HTR-8/SVneo (cell line): ENCODE measurements around the gene SHROOM4.

Source experiments
- DNase-seq: peaks from one replicate; pipeline ENCODE4 v3.0.0; 2011; ENCODE audit warnings: low spot score, mixed read lengths; ENCODE audit not compliant: insufficient read length
- FAIRE-seq: peaks from 2 replicates; lab custom pipeline; 2011; peaks lifted over from hg19 to GRCh38; lab: Jason Lieb, UNC

SHROOM4 gene

DNA sequence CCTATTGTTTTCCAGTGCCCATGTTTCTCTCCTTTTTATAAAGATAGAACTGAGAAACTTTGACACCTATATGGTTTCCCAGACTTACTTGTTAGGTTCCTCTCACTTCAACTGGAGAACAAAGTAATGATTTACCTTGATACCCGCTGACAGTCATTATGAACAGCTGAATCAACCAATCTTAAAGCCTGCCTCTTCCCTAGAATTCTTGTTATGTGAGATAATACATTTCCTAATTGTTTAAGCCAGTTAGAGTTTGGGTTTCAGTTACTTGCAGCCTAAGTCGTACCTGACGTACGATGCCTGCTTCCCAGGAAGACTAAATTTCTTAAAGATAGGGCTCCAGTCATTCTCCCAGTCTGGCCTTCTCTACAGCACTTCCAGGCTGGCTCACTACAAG is 97.3 kb downstream of the SHROOM4 start:
- FAIRE-seq = no peak

DNA sequence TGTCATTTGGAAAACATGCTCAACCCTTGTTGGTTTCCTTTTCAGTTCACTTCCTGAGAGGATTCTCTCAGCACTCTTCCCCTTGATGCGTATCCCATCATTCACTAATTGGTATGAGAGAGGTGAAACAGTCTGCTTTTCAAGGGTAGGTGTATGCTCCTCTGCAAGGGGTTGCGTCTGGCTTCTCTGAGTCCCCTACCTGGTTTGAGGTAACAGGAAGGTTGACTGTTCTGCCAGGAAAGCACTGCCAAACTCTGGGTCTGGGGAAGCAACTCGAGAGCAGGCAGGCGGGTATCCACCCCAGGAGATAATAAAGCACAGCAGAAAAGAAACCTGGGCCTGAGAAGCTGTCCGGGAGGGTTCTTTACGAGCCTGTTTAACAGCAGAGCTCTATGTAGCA is 101.2 kb downstream of the SHROOM4 start:
- DNase-seq = no peak
- FAIRE-seq = no peak

More for the DNA sequence above, 97.3 kb downstream of the SHROOM4 start:
- DNase-seq = no peak

DNA sequence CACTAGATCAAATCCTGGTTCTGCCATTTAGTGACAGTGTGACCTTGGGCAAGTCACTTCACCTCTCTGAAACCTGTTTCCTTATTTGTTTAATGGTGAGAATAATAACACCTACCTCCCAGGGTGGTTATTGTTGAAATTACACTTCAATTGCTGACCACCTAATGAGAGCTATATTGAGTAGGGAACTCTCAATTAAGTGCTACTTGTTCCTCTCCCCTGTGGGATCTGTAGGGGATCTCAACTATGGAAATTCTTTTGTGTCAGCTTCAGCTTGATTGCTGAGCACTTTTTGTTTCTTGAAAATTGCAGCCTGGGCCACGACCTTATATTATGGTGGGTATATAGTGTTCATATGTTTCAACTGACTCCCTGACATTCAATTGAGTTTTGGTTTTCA is 102.1 kb downstream of the SHROOM4 start:
- DNase-seq = no peak
- no peak for FAIRE-seq

DNA sequence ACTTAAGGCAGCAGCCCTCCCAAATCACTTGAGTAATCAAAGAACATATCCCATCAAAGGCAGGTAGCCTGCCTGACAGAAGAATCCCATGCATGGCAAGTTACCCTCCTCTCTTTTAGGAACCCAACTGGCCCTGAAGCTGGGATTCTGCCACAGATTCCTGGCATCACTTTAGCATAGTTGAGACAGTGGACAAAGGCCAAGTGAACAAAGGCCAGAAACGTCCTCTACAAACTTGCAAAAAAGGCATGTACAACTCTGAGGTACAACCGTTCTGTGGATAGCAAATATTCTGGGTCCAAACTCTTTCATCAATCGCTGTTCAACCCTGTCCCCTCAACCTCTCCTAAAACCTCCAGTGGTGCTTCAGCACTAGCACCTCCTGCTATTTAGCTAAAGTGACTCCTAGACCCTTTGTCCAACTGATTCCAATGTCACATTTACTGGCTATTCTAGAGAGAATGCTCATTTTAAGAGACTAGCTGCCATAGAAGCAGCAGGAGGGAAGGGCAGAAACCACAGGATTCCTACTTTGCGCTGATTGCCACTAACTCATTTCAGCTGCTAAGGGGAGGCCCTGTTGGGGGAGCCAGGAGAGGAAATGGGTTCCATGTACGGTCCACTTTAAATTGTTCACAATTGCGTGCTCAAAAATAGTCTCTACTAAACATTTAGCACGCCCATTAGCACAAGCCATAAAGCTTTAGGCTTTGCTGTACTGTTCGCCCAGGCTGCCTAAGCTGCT is 105.9 kb downstream of the SHROOM4 start:
- FAIRE-seq = no peak
- DNase-seq = no peak

DNA sequence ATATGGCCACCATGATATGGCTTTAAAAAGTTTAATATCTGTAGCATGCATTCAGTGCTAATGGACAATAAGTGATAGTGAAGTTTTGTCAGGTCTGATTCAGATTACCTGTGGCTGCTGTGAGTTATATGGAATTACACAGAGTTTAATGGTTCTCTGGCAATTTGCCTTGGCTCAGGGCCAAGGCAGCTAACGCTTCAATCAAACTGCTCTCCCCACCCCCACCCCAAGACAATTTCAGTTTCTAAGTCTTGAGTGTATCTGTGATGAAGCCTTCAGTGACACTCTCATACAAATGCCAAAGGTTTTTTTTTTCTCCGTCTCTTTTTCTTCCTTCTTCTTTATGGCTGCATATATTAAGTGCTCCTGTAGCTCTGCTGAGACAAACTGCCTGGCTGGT is 106.6 kb downstream of the SHROOM4 start:
- no peak for FAIRE-seq

DNA sequence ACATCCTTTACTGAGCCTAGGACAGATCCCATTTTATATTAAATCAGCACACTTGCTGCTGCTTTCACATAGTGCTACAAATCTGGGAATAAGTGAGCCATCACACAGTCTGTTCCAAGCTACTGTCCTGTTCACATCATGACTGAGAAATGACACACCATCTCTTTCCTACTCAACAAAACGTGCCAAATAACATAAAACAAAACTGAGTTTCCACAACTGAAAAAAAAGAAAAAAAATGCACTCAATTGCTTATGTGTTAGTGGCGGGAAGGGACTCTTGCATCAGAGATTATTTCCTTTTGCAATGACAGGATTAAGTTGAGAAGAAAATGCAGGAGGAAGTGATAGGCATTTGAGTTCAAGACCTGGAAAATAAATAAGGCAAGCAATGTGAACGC is 109.0 kb downstream of the SHROOM4 start:
- no peak for FAIRE-seq
- DNase-seq = no peak

More for the DNA sequence above, 106.6 kb downstream of the SHROOM4 start:
- no peak for DNase-seq

DNA sequence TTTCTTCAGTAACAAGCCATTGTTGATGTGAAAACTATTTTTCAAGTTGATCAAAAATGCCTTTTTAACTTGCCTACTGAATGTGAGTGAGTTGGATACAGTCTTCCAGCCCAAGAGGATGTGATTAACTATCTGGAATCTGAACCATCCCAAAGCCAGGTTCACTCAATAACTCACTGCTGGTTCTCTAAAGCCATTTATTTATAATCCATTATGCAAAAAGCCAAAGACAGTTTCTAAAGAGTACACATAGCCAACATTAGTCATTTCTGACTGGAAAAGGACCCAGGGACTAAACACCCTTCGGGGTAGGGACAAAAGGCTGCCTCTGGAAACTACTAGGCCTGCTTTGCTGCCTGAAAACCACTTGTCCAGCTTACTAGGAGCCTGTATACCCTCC is 109.6 kb downstream of the SHROOM4 start:
- FAIRE-seq (no peak), DNase-seq (no peak)

DNA sequence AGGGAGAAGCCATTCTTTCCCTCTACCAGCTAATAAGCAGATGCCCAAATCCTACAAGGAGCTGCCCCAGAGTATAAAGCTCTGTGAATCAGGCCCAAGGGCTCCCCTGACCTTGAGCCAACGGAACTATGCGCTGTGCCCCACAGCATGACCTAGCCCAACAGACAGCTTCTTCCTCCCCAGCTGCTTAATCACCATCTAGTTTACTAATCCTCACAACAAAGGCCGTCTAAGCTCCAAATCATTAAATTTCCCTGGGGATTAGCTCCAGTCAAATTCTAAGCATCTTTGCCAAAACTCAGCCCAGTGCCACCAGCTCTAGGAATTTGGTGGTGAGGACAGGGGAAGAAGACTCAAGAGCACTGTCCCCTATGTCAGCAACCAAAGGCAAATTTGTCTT is 113.1 kb downstream of the SHROOM4 start:
- no peak for FAIRE-seq
- DNase-seq = no peak

DNA sequence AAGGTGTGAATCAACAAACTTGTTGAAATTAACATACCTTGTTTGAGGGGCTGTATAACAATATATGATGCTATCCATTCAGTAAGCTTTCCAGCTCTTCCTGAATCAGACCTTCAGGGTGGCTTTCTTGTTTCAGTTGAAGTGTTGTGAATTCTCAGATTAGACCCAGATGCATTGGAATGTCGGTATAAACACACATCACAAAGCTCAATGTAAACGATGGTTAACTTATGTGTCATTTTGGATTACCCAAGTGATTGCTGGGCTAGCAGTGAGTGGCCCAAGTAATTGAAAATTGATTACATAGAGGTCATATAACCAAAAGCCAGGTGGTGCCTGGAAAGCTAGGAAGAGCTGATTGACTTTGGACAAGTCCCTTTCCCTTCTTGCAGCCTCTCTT is 115.0 kb downstream of the SHROOM4 start:
- FAIRE-seq = no peak
- no peak for DNase-seq

DNA sequence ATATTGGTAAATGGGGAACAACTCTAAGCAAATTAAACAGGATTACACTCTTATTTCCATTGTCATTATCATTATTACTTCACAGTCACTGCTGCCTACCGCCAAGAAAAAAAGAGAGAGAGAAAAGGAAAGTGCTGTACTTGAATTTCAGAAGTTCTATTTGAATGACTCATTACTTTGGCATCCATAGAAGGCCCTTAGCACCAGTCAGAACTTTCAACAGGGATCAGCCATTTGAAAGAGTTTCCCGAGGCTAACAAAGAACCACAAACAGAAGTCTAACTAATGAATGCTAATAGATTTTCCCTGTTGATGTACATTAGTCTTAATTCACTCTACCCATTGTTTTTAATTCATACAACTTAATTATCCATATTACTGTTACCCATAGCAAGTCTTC is 116.3 kb downstream of the SHROOM4 start:
- DNase-seq = peak; percentile 0
- FAIRE-seq = no peak

DNA sequence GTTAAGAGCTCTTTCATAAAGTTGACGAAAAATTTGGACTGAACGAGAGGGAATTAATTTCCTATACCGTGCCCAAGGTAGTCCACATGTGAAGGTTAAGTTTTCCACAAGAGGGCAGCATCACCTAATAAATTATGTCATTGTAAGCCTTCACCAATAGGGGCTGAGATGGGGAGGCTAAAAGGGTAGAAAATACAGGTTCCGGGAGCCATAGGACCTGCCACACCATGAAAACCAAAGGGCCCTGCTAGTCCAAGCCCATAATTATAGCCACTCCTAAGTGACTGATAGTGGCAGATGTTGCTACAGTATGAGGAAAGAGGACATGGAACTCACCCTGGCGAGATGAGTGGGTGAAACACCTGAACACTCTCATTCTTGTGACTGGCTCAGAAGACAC is 122.2 kb downstream of the SHROOM4 start:
- DNase-seq = peak; percentile 1
- FAIRE-seq = no peak

DNA sequence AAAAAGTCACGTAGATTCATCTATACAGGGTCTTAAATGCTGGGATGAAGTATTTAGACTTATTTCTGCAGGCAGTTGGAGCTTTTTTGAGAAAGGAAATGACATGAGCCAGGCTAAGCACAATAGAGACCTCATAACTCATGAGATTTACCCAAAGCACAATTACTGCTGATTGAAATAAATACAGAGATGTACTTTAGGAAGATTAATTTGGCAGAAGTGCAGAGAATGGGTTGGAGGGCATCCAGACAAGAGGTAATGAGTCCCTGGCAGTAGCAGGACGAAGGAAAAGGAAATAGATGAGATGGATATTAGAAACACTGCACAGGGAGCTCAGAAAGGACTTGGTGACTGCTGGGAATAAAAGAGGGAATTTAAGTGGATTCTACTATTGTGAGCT is 129.1 kb downstream of the SHROOM4 start:
- no peak for DNase-seq
- FAIRE-seq = no peak

DNA sequence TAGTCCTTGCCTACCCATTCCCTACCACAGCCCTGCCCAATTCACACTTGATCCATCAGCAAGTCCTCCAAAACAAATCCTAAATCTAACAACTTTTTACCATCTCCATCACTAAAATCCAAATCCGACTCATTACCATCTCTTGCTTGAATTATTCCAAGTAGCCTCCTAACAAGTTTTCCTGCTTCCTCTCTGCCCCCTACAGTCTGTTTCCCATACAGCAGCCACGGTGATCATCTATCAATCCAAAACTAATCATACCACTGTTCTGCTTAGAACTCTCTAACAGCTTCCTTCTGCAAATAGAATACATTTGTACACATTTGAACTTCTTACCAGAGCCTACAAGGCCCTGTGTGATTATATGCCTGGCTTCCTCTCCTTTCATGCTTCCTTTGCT is 133.0 kb downstream of the SHROOM4 start:
- FAIRE-seq (no peak), DNase-seq (no peak)

DNA sequence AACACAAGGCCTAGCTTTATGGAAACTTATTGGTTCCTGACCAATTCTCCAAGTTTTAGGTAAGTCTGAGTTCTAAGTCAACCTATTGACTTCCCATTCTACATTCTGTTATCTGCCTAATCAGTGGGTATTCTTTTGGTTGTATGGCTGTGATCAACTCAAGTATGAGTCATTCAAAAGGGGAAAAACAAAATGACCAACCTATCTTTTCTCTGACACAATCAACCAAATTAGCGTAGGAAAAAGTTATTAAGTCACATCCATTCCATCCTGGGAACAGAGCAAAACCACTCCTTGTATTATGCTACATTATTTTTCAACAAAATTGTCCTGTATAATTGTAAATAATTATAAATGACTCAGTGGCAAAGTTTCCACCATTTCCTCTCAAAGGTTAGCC is 136.2 kb downstream of the SHROOM4 start:
- FAIRE-seq (no peak), DNase-seq (no peak)

DNA sequence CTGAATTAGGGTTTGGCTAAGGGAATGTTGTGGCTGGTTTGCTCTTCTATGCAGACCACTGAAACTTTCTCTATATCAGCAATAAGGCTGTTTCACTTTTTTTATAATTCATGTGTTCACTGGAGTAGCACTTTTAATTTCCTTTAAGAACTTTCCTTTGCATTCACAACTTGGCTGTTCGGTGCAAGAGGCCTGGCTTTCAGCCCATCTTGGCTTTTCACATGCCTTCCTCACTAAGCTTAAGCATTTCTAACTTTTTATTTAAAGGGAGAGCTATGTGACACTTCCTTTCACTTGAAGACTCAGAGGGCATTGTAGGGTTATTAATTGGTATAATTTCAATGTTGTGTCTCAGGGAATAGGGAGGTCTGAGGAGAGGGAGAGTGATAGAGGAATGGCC is 142.3 kb downstream of the SHROOM4 start:
- DNase-seq (no peak), FAIRE-seq (no peak)

DNA sequence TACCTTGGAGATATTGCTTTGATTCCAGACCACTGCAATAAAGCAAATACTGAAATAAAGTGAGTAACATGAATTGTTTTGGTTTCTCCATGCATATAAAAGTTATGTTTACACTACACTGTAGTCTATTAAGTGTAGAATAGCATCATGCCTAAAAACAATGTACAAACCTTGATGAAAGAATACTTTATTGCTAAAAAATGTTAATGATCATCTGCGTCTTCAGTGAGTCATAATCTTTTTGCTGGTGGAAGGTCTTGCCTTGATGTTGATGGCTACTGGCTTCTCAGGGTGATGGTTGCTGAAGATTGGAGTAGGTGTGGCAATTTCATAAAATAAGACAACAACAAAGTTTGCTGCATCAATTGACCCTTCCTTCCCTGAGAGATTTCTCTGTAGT is 145.1 kb downstream of the SHROOM4 start:
- DNase-seq (no peak), FAIRE-seq (no peak)

DNA sequence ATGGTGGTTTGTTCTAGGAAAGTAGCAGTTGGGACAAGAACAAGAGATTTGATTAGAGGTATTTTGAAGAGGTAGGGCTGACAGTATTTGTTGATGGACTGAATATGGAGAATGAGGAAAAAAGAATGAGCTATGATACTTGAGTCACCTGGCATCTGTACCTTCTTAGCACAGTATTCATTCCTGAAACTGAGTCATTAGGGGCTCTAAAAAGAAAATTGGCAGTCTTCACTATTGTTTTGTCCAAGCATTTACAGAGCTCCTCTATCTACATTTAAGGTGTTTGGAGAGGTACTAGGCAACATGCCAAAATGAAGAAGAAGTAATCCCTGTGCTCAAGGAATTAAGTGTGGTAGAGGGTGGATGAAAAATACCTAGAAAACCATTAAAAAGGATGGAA is 165.8 kb downstream of the SHROOM4 start:
- FAIRE-seq (no peak), DNase-seq (no peak)

DNA sequence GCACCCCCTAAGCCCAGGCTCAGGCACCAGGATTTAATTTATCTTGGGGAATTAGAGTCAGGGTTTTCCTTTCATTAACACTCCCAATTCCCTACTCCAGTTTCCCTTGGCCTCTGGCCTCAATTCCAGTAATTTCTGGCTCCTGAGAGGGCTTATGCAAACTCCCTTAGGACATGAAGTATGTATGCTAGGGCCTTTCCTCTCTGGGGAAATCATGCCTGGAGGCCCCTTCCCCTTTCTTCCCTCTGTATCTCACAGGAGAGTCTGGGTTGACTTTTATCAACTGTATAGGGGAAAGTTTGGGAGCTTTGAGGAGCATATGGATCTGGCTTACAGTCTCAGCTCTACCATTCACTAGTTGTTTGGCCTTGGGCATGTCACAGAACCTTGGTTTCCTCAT is 169.5 kb downstream of the SHROOM4 start:
- no peak for FAIRE-seq
- DNase-seq = no peak

DNA sequence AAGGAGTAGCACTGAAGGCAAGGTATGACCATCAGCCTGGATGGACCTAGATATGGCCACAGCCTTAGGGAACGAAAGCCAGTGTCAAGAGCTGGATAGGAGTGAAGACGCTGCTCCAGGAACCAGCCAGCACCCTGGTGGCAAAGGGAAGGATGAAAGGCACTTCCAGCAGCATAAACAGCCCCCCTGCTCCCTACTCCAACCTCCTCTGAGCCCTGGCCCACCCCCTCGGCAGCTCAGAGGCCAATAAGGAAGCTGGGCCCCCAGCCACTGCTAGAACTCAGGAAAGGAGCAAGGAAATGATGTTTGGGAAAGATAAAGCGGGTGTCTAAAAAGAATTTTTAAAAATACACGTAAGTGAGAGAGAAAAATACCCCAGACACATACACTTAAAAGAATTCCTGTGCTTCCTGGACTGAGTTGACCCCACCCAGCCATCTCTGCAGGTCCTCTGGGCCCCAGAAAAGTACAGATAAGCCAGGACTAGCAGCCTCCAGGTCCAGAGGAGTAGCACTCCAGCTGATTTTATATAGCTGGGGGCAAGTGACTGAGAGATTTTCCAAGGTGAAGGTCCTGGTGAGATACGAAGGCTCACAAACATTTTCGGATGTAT is 170.4 kb downstream of the SHROOM4 start:
- DNase-seq = no peak
- no peak for FAIRE-seq

DNA sequence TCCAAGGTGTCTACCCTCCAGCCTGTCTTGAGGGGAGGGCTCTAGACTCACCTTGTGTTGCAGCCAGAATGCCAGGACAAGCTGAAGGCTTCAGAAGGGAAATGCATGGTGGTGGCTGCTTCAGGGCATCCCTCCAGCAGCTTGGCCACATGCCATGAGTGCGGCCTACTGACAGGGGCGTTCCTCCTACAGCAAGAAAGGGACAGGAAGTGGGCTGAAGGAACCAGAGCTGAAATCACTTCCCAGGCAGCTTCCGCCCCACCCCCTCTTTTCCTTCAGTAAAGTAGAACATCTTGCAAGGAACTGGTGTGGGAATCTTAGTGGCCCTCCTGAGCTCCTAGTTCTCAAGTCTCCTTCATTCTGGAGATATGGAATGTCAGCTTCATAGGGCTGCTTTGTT is 175.9 kb downstream of the SHROOM4 start:
- no peak for FAIRE-seq
- no peak for DNase-seq

DNA sequence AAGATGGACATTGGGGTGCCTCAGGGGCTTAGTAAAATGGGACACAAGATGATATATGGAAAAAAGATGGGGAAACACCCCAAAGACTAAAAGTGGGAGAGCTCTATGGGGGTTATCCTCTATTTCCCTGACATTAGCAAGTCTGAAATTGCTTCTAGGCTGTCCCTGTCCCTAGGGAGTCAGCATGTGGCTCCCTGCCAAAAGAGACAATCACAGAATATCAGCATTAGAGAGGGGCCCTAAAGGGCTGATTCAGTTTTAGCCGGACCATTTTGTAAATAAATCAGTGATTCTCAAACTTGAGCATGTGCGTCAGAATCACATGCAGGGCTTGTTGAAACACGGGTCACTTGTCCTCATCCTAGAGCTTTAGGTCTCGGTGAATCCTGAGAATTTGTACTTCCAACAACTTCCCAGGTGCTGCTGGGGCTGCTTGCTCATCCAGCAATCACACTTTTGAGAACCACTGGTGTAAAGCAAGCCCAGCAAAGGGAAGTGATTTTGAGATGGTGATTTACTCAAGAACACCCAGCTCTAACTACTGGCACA is 178.1 kb downstream of the SHROOM4 start:
- DNase-seq (no peak), FAIRE-seq (no peak)

DNA sequence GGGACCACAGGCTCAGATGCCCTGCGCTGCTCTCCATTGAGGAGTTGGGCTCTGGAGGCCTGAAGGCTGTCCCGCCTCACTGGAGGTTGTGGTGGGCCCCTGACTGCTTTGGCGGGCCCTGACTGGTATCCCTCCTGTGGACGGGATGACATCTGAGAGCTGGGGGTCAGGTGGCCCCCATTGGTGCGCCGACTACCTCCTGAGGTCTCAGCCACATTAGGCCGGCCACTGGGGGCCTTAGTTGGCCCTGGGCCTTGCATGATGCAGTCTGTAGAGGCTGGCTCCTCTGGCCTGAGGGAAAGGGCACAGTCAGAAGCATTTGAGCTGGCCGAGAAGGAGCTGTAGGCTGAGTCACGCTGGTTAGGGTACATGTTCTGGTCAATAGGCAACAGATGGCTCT is 178.8 kb downstream of the SHROOM4 start:
- DNase-seq = no peak
- FAIRE-seq = no peak
